ENCODE data around the gene BATF2. TPM values are rescaled to one million over a fixed set of nuclear protein-coding genes. Genes with fewer than 3 reads are reported as not detected.
A peak's percentile ranks its signal among the peaks of the same experiment; 100 is the strongest.
"Not testable (repeated sequence)": the region's sequence is repeated elsewhere in the genome, so short reads cannot be mapped to it uniquely, and the experiment has no call there.

Gene BATF2
- total RNA-seq, 4 donors from 2014 or later = 0.15 to 0.62 TPM; not detected in 2

DNA sequence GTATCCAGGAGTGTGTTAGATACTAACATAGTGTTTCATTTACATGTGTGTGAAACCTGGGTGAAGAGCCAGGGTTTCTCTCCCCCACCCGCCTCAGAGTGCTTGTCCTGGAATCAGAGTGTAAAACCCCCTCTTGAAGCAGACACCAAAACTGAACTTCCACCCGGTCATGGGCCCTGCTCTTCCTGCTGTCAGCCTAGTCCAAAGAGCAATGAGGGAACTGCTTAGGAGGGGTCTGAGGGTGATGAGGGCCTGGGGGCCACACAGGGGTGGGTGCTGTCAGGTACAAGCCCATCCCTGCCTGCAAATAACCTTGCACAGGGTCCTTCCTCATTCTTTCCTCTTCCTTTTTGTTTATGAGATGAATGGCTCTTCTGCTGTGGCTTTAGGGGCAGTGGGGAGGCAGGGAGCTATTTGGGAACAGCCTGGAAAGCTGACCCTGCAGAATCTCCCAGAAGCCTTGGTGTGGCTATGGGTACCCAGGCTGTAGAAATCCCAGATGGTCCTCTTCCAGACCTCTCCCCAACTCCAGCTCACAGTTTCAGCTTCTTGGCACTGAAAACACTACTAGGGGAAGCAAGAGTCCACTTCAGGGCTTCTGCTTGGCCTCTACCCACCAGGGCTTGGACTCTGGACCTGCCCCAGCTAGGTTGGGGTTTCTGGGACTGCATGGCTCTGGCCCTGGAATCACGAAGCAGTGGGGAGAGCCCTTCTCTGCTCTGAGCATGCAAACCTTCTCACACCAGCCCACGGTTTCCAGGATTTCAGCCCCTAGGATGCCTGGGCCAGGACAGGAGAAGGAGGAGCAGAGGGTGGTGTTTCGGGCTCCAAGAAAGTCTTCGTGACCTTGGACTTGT, 8.5 kb downstream of the BATF2 start:
- H3K4me3 ChIP-seq (ENCODE audit: low read depth, poor library complexity, severe bottlenecking) = no peak overlapping the region
- intact Hi-C loops (cut with DNase I; ENCODE audit: low total_unique reads) = no loop called here
- DNase-seq (ENCODE audit: low spot score in 2 of 2) = no peak
- WGBS, 2 donors = 83 to 88% methylated on average over 6 of the region's 6 CpGs
- TF ChIP-seq, protein P1, sequence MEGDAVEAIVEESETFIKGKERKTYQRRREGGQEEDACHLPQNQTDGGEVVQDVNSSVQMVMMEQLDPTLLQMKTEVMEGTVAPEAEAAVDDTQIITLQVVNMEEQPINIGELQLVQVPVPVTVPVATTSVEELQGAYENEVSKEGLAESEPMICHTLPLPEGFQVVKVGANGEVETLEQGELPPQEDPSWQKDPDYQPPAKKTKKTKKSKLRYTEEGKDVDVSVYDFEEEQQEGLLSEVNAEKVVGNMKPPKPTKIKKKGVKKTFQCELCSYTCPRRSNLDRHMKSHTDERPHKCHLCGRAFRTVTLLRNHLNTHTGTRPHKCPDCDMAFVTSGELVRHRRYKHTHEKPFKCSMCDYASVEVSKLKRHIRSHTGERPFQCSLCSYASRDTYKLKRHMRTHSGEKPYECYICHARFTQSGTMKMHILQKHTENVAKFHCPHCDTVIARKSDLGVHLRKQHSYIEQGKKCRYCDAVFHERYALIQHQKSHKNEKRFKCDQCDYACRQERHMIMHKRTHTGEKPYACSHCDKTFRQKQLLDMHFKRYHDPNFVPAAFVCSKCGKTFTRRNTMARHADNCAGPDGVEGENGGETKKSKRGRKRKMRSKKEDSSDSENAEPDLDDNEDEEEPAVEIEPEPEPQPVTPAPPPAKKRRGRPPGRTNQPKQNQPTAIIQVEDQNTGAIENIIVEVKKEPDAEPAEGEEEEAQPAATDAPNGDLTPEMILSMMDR (IDR thresholded peaks at IDR 0.05) = no peak
- TF ChIP-seq POLR2A (IDR thresholded peaks at IDR 0.05) = no peak

DNA sequence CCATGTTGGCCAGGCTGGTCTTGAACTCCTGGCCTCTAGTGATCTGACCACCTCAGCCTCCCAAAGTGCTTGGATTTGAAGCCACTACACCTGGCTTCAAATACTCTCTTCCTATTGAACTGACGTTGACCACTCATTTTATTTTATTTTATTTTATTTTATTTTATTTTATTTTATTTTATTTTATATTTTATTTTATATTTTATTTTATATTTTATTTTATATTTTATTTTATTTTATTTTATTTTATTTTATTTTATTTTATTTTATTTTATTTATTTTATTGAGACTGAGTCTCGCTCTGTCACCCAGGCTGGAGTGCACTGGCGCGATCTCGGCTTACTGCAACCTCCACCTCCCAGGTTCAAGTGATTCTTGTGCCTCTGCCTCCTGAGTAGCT, 13.4 kb downstream of the BATF2 start:
- 91 to 96% methylated on average over 5 of the region's 5 CpGs for WGBS, 2 donors

DNA sequence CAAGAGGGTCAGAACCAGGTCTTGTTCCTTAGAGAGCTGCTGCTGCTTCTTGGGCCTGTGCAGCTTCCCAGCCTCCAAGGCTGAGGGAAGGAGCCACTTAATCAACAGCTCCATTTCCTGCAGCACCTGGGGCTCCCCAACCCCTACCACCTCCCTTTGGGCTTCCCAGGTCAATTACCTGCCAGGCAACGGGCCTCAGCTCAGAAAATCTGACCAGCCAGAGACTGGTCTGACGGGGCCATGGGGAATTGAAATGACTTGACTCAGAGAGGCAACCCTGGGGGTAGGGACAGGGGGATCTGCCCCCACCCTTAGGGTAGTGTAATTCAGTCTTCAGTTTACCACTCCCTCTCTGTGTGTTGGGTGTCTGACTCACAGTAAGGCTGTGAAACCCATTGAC, 20.1 kb downstream of the BATF2 start:
- TF ChIP-seq, protein P1 (IDR thresholded peaks at IDR 0.05) = no peak
- no peak for TF ChIP-seq POLR2A (IDR thresholded peaks at IDR 0.05)
- WGBS, 2 donors = 56 to 62% methylated on average over 2 of the region's 2 CpGs
- DNase-seq (ENCODE audit: low spot score in 2 of 2) = no peak
- no peak overlapping the region for H3K4me3 ChIP-seq (ENCODE audit: low read depth, poor library complexity, severe bottlenecking)
- intact Hi-C loops (cut with DNase I; ENCODE audit: low total_unique reads) = no loop called here

More for the DNA sequence above, 13.4 kb downstream of the BATF2 start:
- H3K4me3 ChIP-seq (ENCODE audit: low read depth, poor library complexity, severe bottlenecking); DNase-seq (ENCODE audit: low spot score in 2 of 2); intact Hi-C loops (cut with DNase I; ENCODE audit: low total_unique reads): not testable (repeated sequence)

DNA sequence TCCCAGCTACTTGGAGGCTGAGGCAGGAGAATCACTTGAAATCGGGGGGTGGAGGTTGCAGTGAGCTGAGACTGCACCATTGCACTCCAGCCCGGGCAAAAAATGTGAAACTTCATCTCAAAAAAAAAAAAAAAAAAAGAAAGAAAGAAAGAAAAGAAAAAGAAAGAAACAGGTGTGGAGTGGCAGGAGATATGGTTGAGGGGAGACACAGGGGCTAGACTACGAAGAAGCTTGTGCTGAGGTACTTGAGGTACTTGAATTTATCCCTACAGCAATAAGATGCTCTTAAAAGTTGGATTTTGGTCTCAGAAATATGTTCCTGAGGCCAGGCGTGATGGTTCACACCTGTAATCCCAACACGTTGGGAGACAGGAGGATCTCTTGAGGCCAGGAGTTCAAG, 22.6 kb downstream of the BATF2 start:
- 69 to 88% methylated on average over 5 of the region's 5 CpGs for WGBS, 2 donors
- intact Hi-C loops (cut with DNase I; ENCODE audit: low total_unique reads) = no loop called here

GRCh38 chr11:64971421-64972233, 25.1 kb downstream of the BATF2 start, which contains the start of gene MAJIN:
MAJIN (minus strand) TSS chr11:64972108; CDS start chr11:64959405, 12,703 bp downstream.
- DNase-seq (ENCODE audit: low spot score in 2 of 2) = peak; percentile 49 to 96
- WGBS, 2 donors = 27% methylated on average over 64 to 68 of the region's 69 CpGs
- no peak for TF ChIP-seq POLR2A (IDR thresholded peaks at IDR 0.05)
- TF ChIP-seq, protein P1 (IDR thresholded peaks at IDR 0.05) = no peak
- no peak within 1 kb of the TSS for H3K4me3 ChIP-seq (ENCODE audit: low read depth, poor library complexity, severe bottlenecking)
- intact Hi-C loops (cut with DNase I; ENCODE audit: low total_unique reads) = no loop called here

More for the DNA sequence above, 22.6 kb downstream of the BATF2 start:
- DNase-seq (ENCODE audit: low spot score in 2 of 2) = no peak
- no peak overlapping the region for H3K4me3 ChIP-seq (ENCODE audit: low read depth, poor library complexity, severe bottlenecking)
- TF ChIP-seq, protein P1 (IDR thresholded peaks at IDR 0.05) = no peak
- no peak for TF ChIP-seq POLR2A (IDR thresholded peaks at IDR 0.05)

DNA sequence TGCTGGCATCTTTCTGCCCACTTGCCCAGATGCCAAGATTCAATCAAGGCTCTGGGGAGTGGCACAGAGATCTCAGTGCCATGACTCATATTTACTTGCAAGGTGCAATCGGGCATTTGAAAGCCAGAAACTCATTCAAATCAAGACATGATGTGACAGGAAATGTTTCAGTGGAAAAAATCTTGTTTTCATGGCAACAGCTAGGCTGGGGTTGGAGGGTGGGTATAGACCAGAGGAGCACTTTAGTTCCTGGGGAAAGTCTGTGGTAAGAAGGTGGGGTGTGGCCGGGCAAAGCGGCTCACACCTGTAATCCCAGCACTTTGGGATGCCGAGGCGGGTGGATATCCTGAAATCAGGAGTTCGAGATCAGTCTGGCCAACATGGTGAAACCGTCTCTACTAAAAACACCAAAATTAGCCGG, 26.0 kb downstream of the BATF2 start:
- peak in 1 of 2 donors; percentile 17 for DNase-seq (ENCODE audit: low spot score in 2 of 2)
- H3K4me3 ChIP-seq (ENCODE audit: low read depth, poor library complexity, severe bottlenecking) = no peak overlapping the region
- WGBS, 2 donors = 52 to 56% methylated on average over 8 of the region's 8 CpGs
- no peak for TF ChIP-seq POLR2A (IDR thresholded peaks at IDR 0.05)
- TF ChIP-seq, protein P1 (IDR thresholded peaks at IDR 0.05) = no peak
- intact Hi-C loops (cut with DNase I; ENCODE audit: low total_unique reads) = no loop called here

Data from lower leg skin (tissue), 4 donors.